Jurkat, Clone E6-1 (cell line): ENCODE measurements around the gene CREB5.
A peak's percentile ranks its signal among the peaks of the same experiment; 100 is the strongest.

Source experiments
- DNase-seq: peaks from one replicate; pipeline ENCODE4 v3.0.0-alpha.2; 2011; ENCODE audit warnings: low read depth, low spot score
- H3K4me3 ChIP-seq: 2 replicates; pipeline ENCODE4 v1.5.1; 2011; ENCODE audit warnings: mild to moderate bottlenecking, low read length, control low read depth, moderate library complexity

The CREB5 gene

DNA sequence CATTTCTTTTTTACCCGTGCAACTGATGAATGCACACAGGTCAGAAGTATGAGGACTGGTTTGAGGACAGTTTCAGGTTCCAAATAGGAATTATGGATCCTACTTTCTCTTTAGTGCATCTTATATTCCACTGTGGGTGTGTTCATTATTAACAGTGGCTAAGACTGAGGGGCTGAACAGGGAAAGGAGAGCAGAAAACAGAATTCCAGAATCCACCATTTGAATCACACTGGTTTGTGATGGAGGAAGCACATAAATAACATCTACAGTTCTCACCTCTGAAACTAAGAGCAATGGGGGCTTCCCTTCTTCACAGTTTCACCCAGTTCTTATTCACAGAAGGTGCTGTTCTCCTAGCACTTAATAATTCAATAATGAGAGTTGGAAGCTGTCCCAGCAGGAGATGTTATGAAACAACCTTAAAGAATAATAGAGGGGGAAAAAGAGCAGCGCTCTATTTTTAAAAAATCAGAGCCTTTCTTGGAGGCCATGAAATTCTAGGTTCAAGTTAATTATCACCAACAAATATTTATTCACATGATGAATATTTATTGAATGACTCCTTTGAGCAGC, 205.1 kb downstream of the CREB5 start:
- H3K4me3 ChIP-seq: no peak overlapping the region
- DNase-seq: no peak

DNA sequence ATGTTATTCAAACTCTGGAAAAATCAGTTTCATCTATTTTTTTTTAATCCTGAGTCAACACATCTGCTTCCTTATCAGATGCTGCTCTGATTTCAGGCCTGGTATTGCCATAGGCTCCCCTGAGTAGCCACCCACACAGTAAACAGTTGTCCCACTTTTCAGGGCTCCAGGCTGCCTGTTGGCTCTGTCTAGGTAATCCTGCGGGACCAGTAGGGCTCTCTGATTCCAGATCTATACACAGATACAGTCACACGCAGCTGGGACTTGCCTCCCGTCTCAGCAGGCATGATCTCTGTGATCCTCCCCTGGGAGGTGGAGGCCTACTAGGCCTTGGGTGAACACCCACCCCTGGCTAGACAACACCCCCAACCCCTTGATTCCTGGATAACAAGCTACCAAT, 206.1 kb downstream of the CREB5 start:
- no peak overlapping the region for H3K4me3 ChIP-seq
- DNase-seq: no peak

DNA sequence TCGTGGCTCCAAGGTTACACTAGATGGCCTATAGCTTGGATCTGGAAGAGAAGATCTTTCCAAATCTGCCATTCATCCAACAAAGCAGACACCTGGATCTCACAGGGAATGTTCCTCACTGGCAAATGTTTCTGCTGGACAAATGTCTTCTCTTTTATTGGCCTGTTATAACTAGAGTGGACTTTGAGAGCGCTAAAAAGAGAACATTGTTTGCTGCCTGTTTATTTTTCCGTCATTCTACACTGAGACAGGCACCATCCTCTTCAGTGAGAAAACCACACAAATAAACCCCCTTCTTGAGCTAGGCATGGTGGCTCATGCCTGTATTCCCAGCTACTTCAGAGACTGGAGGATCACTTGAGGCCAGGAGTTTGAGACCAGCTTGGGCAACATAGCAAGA, 206.9 kb downstream of the CREB5 start:
- DNase-seq: no peak
- H3K4me3 ChIP-seq: no peak overlapping the region

- H3K4me3 ChIP-seq: no peak overlapping the region
- DNase-seq: no peak
These were observed 209.1 kb downstream of the CREB5 start for GRCh38 chr7:28621369-28621841.

- no peak overlapping the region for H3K4me3 ChIP-seq
- no peak for DNase-seq
These were observed 210.9 kb downstream of the CREB5 start for GRCh38 chr7:28623105-28623730.

DNA sequence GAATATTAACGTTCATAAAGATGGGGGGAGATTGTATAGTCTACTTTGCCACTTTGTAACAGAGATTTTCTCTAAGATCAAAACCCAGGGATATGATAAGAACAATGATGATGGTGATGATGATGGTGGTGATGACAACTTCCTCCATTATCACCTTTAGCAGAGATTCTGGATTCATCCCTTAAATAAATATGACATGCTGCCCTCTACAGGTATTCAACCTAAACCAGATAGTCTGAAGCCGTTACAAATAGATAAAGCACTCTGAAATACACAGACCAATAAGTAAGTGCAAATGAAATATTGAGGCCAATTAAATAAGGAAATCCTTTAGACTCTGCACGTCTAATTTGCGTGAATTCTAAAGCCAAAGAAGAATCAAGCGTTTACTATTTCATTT, 211.5 kb downstream of the CREB5 start:
- H3K4me3 ChIP-seq: no peak overlapping the region
- DNase-seq: peak; percentile 12

DNA sequence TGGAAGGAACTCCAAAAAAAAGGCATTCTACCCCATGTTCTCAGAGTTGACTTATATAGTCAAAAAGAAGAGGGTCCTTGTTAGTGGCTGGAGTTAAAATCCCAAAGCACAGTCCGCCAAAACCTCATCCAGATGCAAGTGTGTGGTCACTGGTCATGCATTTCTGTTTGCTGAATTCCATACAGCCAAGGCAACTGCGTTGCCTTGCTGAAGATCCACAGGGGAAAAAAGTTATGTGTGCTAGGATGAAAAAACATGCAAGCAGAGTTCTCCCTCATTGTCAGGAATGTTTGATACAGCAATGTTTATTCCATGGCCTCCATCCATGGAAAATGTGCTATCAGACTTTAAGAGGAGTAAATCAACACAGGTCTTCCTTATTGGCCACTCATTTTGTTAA, 213.1 kb downstream of the CREB5 start:
- H3K4me3 ChIP-seq: no peak overlapping the region
- DNase-seq: no peak

- no peak for DNase-seq
- H3K4me3 ChIP-seq: no peak overlapping the region
These were observed 213.9 kb downstream of the CREB5 start for GRCh38 chr7:28626221-28626620.

DNA sequence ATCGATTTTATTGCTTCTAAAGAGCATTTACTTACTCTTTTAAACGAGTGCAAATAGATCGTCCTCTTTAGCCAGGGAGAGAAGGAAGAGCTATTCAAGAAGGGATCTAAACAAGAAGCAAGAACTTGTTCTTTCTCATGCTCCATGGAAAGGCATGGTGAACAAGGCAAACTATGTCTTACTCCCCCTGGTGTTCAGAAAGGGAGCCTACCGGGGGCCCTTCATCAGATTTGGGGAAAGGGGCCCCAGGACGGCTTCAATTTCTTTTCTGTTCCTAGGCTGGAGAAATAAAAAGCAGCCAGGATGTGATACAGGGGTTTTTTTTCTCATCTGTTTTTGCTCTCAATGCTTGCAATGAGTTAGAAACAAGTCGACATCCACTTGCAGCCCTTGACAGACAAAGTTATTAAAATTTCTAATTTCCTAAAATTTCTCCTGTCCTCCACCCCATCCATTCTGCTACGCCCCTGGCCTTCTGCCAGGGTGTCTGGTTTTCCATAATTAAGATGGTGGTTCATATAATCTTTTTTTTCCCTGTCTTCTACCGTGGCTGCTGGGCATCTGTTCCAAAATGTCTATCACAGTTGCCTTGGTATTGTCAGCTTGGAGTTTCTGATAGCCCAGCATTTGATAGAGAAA, 214.4 kb downstream of the CREB5 start:
- peak; percentile 24 for DNase-seq
- no peak overlapping the region for H3K4me3 ChIP-seq

DNA sequence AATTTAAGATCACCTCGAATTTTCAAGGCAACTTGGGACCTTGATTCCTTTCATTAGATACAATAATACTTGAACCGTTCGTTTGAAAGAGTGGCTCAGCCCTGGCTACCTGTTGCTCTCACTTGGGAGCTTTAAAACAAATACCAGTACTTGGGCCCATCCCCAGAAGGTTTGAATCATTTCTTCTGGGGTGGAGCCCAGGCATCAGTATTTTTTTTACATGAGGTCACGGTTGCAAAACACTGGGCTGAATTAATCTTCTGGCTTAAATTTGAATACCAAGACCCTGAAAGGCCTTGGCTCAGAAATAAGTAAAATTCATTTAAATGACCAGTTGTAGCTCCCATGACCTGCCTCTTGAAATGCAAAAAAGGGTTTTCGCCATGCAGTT, 214.9 kb downstream of the CREB5 start:
- DNase-seq: no peak
- H3K4me3 ChIP-seq: no peak overlapping the region

GRCh38 chr7:28627896-28628295, 215.6 kb downstream of the CREB5 start:
- DNase-seq: no peak
- H3K4me3 ChIP-seq: no peak overlapping the region

DNA sequence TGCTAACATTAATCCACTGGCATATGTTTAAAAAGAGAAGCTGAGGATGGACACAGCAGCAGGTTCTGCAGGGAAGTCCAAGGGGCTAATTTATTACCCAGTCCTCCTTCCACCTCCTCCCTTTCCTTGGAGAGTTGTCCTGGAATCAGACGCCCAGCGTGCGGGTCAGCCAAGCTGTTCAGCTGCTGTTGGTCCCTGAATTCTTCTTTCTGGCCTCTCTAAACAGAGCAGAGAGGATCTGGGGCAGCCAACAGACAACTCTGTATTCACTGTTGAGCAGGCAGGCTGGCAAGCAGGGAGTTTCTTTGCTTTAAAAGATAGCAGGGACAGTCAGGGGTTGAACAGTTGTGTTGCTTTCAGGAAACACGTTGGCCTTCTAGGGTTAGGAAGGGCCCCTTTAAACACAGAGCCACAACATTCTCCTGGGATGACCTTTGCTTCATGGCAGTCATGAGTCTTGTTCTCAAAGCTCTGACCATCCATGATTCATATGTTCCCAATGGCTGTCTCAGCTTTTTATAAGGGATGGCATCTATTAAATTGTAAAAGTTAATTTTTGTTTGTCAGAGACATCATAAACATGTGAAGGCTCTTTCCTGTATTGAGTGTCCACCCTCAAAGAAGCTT, 217.0 kb downstream of the CREB5 start:
- no peak for DNase-seq

GRCh38 chr7:28630350-28630749, 218.0 kb downstream of the CREB5 start:
- no peak overlapping the region for H3K4me3 ChIP-seq
- DNase-seq: no peak

More for the DNA sequence above, 217.0 kb downstream of the CREB5 start:
- no peak overlapping the region for H3K4me3 ChIP-seq

DNA sequence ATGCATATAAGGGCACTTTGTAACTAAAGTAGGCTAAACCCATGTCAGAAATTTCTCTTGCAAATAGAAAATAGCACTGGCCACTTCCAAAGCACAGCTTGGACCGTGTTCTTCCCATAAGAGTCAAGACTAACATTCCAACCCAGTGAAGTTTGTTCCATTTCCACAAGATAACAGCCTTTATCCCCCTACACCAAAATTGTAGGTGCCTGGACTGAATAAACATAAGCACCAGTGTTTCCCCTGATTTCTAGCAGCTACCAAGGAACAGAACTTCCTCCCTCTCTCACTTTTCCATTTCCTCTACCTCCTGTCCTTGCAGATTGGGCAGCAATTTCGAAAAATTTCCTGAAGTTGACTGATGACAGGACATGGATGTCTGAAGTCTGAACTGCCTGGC, 219.7 kb downstream of the CREB5 start:
- no peak for DNase-seq

GRCh38 chr7:28638914-28639313, 226.6 kb downstream of the CREB5 start:
- no peak overlapping the region for H3K4me3 ChIP-seq
- DNase-seq: no peak

More for the DNA sequence above, 219.7 kb downstream of the CREB5 start:
- H3K4me3 ChIP-seq: no peak overlapping the region

DNA sequence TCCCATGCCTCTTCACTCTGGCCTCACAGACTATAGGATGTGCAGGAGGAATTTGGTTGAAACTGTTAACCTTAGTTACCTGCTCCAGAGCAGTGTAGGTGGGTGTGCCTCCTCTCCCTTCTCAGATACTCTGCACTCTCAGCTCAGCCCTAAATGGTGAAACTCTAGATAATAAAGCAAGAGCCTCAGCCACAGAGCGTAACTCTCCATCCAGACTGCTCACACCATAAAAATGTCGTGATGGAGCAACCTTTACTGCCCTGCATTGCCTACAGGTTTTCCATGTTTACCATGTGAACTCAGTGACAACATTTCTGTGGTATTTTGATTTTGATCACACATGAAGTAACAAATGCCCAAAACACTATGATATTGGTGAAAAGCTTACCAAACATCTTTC, 227.7 kb downstream of the CREB5 start:
- DNase-seq: no peak
- H3K4me3 ChIP-seq: no peak overlapping the region

DNA sequence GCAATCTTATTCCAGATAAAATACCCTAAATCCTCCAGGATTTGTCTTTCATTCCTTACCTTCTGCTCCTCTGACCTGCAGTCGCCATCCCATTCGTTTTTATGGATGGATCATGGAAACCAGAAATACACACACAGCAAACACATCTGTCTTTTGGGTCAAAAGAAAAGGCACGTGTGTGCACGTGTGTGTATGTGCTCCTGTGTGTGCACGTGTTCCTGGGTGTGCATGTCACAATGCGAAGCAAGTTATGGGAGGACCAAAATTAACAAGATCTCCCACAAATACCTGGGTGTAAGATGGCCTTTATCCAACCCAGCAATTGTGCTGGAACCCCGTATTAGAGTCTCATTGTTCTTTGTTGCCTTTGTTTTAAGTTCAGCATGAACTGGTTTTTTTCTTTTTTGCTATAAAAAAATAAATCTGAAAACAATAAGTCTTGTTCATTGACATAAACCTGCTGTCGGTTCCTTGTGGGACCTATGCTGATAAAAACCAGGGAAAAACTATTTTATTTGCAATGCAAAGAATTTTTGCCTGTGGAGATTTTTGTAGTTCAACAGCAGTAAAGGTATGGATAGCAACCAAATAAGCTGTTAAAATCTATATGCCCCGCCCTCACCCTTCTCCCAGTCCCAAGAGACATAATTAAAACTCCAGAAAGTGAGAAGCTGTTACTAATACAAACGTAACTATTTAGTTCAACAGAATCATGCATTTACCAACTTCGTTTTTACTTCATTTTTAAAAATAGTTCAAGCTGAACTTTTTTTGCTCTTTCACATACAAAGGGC, 229.6 kb downstream of the CREB5 start:
- no peak for DNase-seq
- H3K4me3 ChIP-seq: no peak overlapping the region

DNA sequence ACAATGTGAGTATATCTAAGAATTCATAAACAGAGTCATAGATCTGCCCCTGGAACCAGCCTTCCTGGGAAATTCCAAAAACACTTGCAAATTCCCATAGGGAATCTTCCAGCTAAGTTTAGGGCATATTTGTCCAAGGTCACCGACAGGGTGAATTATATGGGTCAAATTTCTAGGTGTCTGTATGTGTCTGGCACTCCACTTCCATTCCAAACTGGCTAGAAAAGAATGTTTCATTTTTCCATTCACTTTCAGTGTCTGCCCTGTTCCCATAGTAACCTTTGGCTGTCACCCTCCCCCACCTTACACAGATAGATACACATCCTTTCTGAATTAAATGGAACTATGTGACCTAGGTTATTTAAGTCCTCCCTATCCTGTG, 230.9 kb downstream of the CREB5 start:
- no peak for DNase-seq
- no peak overlapping the region for H3K4me3 ChIP-seq

GRCh38 chr7:28643584-28644340, 231.4 kb downstream of the CREB5 start:
- DNase-seq: no peak
- H3K4me3 ChIP-seq: no peak overlapping the region
